Ishikawa (cell line): ENCODE results near the gene UTS2B.

Experiments used
- EGR1 ChIP-seq: IDR thresholded peaks from 2 replicates; pipeline ENCODE4 v1.6.1; 2012
- MAX ChIP-seq: IDR thresholded peaks from 2 replicates; pipeline ENCODE4 v1.6.1; 2012
- RAD21 ChIP-seq: IDR thresholded peaks from 2 replicates; pipeline ENCODE4 v1.6.1; 2012; ENCODE audit warnings: low read depth
- REST ChIP-seq: IDR thresholded peaks from 2 replicates; pipeline ENCODE4 v1.6.1; 2012; ENCODE audit warnings: low read depth, mild to moderate bottlenecking
- USF1 ChIP-seq: IDR thresholded peaks from 2 replicates; pipeline ENCODE4 v1.6.1; 2012
- YY1 ChIP-seq: IDR thresholded peaks from 2 replicates; pipeline ENCODE4 v1.6.1; 2012; ENCODE audit warnings: low read depth

- TF ChIP-seq USF1, result no peak
- no peak for TF ChIP-seq YY1
- no peak for TF ChIP-seq EGR1
- TF ChIP-seq MAX, result no peak
- no peak for TF ChIP-seq RAD21
- TF ChIP-seq REST, result no peak
Measured at GRCh38 chr3:191301017-191301416, 29.3 kb downstream of the UTS2B start.
